Activated gamma-delta T cell (primary cell): ENCODE results near the gene TBX10.
"Not testable (repeated sequence)": the region's sequence is repeated elsewhere in the genome, so short reads cannot be mapped to it uniquely, and the experiment has no call there.

Experiments used
- DNase-seq: peaks from one replicate; lab custom pipeline; 2025; lab: John Stamatoyannopoulos, UW

Gene TBX10

GRCh38 chr11:67631411-67631810, 8.2 kb downstream of the TBX10 start:
- no peak for DNase-seq

GRCh38 chr11:67630943-67631331, 8.6 kb downstream of the TBX10 start:
- DNase-seq = no peak

GRCh38 chr11:67630228-67630942, 9.2 kb downstream of the TBX10 start:
- peak; percentile 91 for DNase-seq

- peak; percentile 77 for DNase-seq
Measured at GRCh38 chr11:67629386-67630227, 10.0 kb downstream of the TBX10 start, which contains the start of gene NUDT8. NUDT8 (minus strand) TSS chr11:67629937; CDS start chr11:67629911, 26 bp downstream.

- no peak for DNase-seq
Measured at GRCh38 chr11:67628710-67629385, 10.7 kb downstream of the TBX10 start.

- DNase-seq = no peak
Measured at GRCh38 chr11:67627812-67628624, 11.5 kb downstream of the TBX10 start.

GRCh38 chr11:67627441-67627811, 12.1 kb downstream of the TBX10 start:
- DNase-seq = no peak

- no peak for DNase-seq
Measured at GRCh38 chr11:67626970-67627369, 12.6 kb downstream of the TBX10 start.

GRCh38 chr11:67626131-67626833, 13.3 kb downstream of the TBX10 start:
- DNase-seq = not testable (repeated sequence)

GRCh38 chr11:67623795-67624194, 15.8 kb downstream of the TBX10 start:
- DNase-seq = not testable (repeated sequence)

- not testable (repeated sequence) for DNase-seq
Measured at GRCh38 chr11:67622905-67623304, 16.7 kb downstream of the TBX10 start.

- DNase-seq = not testable (repeated sequence)
Measured at GRCh38 chr11:67621928-67622327, 17.6 kb downstream of the TBX10 start.

- DNase-seq = not testable (repeated sequence)
Measured at GRCh38 chr11:67620621-67621020, 18.9 kb downstream of the TBX10 start.

- DNase-seq = not testable (repeated sequence)
Measured at GRCh38 chr11:67619683-67620618, 19.6 kb downstream of the TBX10 start.

- not testable (repeated sequence) for DNase-seq
Measured at GRCh38 chr11:67618901-67619659, 20.5 kb downstream of the TBX10 start.

GRCh38 chr11:67617243-67617953, 22.2 kb downstream of the TBX10 start:
- DNase-seq = no peak

- no peak for DNase-seq
Measured at GRCh38 chr11:67616431-67617242, 22.9 kb downstream of the TBX10 start.
